C1 segment of cervical spinal cord (tissue), 14 donors: ENCODE results near the gene CEP152.

ENCODE experiments used
- DNase-seq, 14 donors: peaks; one replicate each; lab custom pipeline; 2025; lab: John Stamatoyannopoulos, UW

CEP152 gene

DNA sequence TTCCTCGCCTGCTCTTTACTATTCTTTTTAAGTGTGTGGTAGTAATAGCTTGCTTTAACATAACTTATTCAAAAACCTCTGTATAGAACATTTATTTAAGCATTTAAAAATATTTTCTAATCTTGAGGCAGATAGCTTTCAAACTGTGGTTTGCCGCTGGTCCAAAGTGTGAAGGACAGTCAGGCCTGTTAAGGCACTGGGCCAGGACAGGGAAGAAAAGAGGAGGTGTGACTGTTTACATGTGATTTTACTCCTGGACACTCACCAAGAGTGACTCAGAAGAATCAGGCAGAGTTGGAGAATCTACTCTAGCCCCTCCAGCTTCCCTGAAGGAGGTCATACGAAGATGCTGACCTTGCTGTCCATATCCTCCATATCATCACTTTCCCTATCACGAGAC lies 44.7 kb downstream of the CEP152 start:
- DNase-seq = no peak

DNA sequence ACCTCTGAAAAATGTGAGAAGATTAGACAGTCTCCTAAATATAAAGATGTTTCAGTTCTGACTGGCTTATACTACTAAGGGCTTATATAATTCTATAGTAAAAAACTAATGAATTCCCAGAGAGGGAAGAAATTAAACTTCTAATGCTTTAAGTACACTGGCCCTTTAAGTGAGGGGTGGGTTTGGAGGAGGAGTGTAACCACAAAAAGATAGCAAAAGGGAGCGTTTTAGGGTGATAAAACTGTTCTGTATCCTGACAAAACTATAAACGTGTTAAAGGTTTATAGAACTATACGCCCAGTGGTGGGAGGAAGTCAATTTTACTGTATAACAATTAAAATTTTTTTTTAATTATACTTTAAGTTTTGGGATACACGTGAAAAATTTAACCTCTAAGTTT lies 45.8 kb downstream of the CEP152 start:
- no peak for DNase-seq

GRCh38 chr15:48761393-48762158 lies 49.3 kb downstream of the CEP152 start:
- DNase-seq = no peak

GRCh38 chr15:48759921-48760320 lies 50.9 kb downstream of the CEP152 start:
- no peak for DNase-seq

- DNase-seq = no peak
These were observed 53.2 kb downstream of the CEP152 start for GRCh38 chr15:48757661-48758060.

DNA sequence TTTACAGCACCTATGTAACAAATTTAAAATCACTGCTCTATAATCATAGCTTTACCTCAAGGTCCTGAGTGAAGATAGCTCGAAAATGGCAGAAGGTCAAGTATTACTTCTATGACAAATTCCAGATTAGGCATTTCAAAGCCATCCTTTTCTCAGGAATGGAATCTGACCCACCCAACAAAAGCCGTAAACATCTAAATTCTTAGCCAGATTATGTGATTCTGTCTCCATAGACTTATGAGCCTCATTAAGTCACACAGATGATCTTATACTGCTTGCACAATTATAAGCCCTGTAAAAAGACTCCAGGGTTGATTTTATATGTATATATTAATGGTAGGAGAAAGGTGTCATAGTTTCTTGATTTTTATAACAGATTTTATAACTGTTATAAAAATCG lies 56.9 kb downstream of the CEP152 start:
- no peak for DNase-seq

DNA sequence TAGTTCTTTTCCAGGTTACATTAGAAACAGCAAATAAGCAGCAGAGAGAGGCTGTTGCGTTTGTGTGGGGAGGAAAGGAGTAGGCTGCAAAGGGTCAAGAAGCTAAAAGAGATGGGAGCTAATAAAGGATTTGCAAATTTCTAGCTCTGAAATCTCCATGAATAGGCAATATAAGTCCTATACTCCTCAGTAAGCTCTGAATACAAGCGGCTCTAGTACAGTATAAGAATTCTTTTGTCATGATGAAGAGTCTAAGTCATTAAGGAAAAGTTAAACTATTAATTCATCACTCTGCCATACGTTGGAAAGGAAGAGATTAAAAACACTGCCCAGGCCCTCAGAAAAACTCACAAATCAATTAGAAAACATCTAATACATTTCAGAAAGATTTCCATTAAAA lies 59.3 kb downstream of the CEP152 start:
- no peak for DNase-seq

- no peak for DNase-seq
These were observed 62.3 kb downstream of the CEP152 start for GRCh38 chr15:48748535-48748934.

DNA sequence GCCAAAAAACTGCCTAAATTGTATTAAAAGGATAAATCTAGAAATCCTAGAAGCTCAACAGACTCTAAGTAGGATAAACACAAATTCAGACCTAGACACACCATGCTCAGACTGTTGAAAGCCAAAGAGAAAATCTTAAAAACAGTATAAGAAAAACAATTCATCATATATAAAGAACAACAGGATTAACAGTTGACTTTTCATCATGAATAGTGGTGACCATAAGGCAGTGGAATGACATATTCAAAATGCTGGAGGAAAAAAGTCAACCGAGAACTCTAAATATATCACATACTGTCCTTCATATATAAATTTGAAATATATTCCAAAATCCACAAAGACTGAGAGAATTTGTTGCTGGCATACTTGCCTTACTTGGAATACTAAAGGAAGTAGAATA lies 77.3 kb downstream of the CEP152 start:
- DNase-seq = no peak

DNA sequence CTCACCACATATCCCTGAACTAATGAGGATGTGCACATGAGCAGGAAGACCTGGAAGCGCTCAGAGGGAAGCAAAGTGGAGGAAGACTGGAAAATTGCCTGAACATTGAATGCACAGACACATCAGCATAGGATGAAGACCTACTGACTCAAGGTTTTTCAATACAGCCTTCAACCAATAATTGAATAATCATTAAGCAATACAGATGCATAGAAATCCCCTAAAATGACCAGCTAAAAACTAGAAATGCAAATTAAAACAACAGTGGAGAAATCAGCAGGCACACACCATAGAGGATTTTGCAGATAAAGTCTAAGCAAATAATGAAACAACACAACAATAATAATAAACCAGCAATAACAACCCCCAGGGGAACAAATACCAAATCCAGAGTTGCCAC lies 80.4 kb downstream of the CEP152 start:
- no peak for DNase-seq

DNA sequence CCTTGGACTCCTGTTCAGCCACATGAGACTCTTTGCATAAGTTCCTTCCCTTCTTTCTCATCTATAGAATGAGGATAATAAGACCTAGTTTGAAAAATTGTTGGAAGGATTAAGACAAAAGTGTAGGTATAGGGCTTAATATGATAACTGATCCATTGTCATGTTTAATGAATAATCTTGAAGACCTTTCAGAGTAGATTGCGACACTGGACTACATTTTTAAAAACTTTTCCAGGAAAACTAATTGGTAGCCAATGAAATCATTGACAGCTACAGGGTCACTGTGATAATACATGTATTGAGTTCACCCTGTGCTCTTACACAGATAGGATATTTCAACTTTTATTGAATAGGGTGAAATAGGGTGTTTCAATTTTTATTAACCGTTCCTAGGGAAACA lies 86.9 kb downstream of the CEP152 start:
- DNase-seq = no peak

- no peak for DNase-seq
These were observed 87.9 kb downstream of the CEP152 start for GRCh38 chr15:48722764-48723661.

- no peak for DNase-seq
These were observed 89.6 kb downstream of the CEP152 start for GRCh38 chr15:48721061-48721810.

DNA sequence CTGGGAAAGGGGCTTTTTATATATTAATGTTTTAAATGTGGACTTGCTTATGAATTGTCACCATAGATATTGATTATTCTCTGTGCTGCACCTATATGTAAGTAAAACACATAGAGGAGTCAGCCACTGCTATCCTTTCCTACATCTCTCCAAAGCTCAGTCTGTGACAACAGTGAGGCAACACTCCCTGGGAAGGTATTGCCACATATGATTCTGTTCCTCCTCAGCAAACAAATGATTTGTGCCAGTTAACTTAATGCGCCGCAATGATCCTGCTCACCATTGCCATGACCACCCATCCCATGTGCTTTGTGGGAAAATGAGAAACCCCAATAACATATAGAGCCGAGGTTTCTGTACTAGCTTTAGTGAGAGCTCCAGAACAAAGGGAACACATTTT lies 90.2 kb downstream of the CEP152 start:
- no peak for DNase-seq

- no peak for DNase-seq
These were observed 91.2 kb downstream of the CEP152 start for GRCh38 chr15:48719668-48720067.

DNA sequence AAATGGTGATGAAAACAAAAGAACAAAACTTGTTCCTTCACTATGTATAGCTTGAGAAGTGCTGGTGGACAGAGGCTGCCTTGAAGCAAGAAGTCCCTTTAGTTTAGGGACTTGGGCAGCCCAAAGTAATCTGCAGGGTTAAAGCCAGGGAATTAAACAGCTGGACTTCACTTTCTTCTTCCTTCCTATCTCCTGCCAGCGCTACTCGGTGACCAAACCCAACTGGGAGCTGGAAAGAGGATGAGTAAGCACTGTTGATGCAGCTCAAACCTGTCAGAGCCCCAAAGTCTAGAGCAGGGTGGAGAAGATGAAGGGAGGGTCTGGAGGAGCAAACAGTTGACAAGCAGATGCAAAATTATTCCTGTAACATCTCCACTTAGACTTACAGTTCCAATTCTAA lies 92.2 kb downstream of the CEP152 start:
- DNase-seq = no peak

- DNase-seq = no peak
These were observed 93.4 kb downstream of the CEP152 start for GRCh38 chr15:48717458-48717857.

DNA sequence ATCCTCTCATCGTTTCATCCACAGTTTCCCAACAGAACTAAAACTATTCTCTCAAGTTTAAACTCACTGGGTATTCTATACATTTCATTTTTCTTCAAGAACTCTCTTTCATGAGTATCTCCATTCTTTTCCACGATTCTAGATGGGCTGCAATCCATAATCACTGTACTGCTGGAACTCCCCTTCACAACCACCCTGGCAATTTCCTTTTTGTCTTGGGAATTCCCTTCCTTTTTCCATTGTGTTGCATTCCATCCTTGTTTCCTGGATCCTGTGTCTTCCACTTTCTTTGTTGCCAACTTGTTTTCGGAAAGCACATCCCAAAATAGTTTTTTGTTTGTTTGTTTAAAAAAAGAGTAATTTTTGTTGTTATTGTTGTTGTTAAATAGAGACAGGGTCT lies 98.3 kb downstream of the CEP152 start:
- DNase-seq = no peak

GRCh38 chr15:48710952-48711495 lies 99.8 kb downstream of the CEP152 start:
- DNase-seq = no peak

GRCh38 chr15:48708641-48709040 lies 102.2 kb downstream of the CEP152 start:
- DNase-seq = no peak

GRCh38 chr15:48705381-48705780 lies 105.5 kb downstream of the CEP152 start:
- no peak for DNase-seq

DNA sequence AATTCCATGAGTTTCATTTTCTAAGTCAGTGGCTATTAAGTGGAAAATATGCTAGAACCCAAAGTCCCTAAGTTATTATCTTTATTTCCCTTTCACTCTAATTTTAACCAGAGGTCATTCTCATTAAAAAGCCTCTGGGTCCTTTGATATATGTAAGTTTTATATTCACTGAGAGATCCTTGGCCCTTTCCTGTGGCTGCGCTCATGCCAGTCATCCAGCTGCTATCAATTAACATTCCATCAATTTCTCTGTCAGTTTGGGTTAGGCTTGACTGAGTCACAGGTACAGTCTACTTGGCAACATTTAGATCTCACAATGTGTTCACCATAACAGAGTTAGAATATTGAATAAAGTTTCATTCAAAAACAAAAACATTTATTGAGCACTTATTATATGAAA lies 107.3 kb downstream of the CEP152 start:
- no peak for DNase-seq
